K562 (cell line): ENCODE measurements around the gene NIPSNAP3A. TPM values are rescaled to one million over a fixed set of nuclear protein-coding genes. Genes with fewer than 3 reads are reported as not detected.

Source experiments
- ATAC-seq: fragments of 200-7000 bp; cut with Tn5 transposase; 3 replicates; pipeline ENCODE4 v1.9.1; 2020; ENCODE audit warnings: moderate library complexity
- BruUV-seq: library from RNA; stranded (reverse); fragments of 400-500 nt; replicated peaks from 2 replicates; lab custom pipeline; 2021; lab: Mats Ljungman, UMichigan
- CTCF ChIA-PET: fragments of 300-600 bp; formaldehyde crosslinking; extraction: SDS; loops from one replicate; lab custom pipeline; 2021; ENCODE audit warnings: low intra/inter-chr PET ratio; lab: Yijun Ruan, JAX
- POLR2A ChIA-PET: fragments of 300-600, 350-650 bp; sonication (Branson Sonifier 250); formaldehyde crosslinking; extraction: SDS; loops from one replicate; lab custom pipeline; 2021; ENCODE audit warnings: antibody characterized with exemption, inconsistent platforms; lab: Yijun Ruan, JAX
- DNase-seq, 4 experiments: peaks; one replicate each; pipeline versions ENCODE4 v3.0.0 to v3.0.0-alpha.2; 2011 to 2018; ENCODE audit warnings: low spot score in 3 of 4, mixed read lengths in 3 of 4; ENCODE audit errors: extremely low read depth in 1 of 4
- FAIRE-seq: peaks from 2 replicates; lab custom pipeline; 2011; peaks lifted over from hg19 to GRCh38; lab: Jason Lieb, UNC
- H2AFZ ChIP-seq: 2 replicates; pipeline ENCODE4 v1.6.0; 2011; ENCODE audit warnings: low read depth, low read length, control low read depth, inconsistent platforms
- H3K27ac ChIP-seq: fragments of 200-600 bp; 3 replicates; pipeline ENCODE4 v1.8.0; 2011; ENCODE audit warnings: low read depth, mild to moderate bottlenecking, control low read depth, inconsistent platforms, low read length, moderate library complexity, mixed read lengths; ENCODE audit errors: extremely low read depth
- H3K27me3 ChIP-seq, 2 experiments: fragments of 300-600 bp in 1 of 2; 2 replicates in 1 of 2; 3 replicates in 1 of 2; pipeline versions ENCODE4 v1.6.0 to v1.8.0; 2011; ENCODE audit warnings: inconsistent platforms in 2 of 2, low read length in 2 of 2, mild to moderate bottlenecking in 1 of 2, mixed read lengths in 1 of 2, moderate library complexity in 1 of 2; ENCODE audit not compliant: control insufficient read depth in 2 of 2, insufficient read depth in 2 of 2
- H3K36me3 ChIP-seq: fragments of 300-600 bp; 3 replicates; pipeline ENCODE4 v1.8.0; 2011; ENCODE audit warnings: mild to moderate bottlenecking, low read length, inconsistent platforms; ENCODE audit not compliant: control insufficient read depth, insufficient read depth
- H3K4me1 ChIP-seq, 2 experiments: fragments of 200-600 bp in 1 of 2; replicated peaks in 1 of 2; 2 replicates in 1 of 2; 3 replicates in 1 of 2; pipeline versions ENCODE4 v1.5.1 to v1.8.0; 2011; ENCODE audit warnings: inconsistent platforms in 2 of 2, low read length in 2 of 2, mild to moderate bottlenecking in 1 of 2, mixed read lengths in 1 of 2, moderate library complexity in 1 of 2; ENCODE audit not compliant: control insufficient read depth in 2 of 2, insufficient read depth in 2 of 2
- H3K4me2 ChIP-seq: 2 replicates; pipeline ENCODE4 v1.6.1; 2011; ENCODE audit warnings: low read length, control low read depth, inconsistent platforms, mixed read lengths; ENCODE audit not compliant: insufficient read depth
- H3K4me3 ChIP-seq: fragments of 200-600 bp; sonication (generic), shearing (Covaris generic); 2 replicates; pipeline ENCODE4 v1.5.1; 2016; ENCODE audit warnings: control low read depth, inconsistent platforms
- H3K79me2 ChIP-seq: fragments of 200-600 bp; 3 replicates; pipeline ENCODE4 v1.8.0; 2011; ENCODE audit warnings: low read length, inconsistent platforms; ENCODE audit not compliant: control insufficient read depth, insufficient read depth
- H3K9ac ChIP-seq, 2 experiments: 2 replicates each; pipeline versions ENCODE4 v1.6.0 to v1.6.1; 2011; ENCODE audit warnings: low read depth in 2 of 2, low read length in 2 of 2, control low read depth in 1 of 2, inconsistent platforms in 1 of 2, mild to moderate bottlenecking in 1 of 2, mixed read lengths in 1 of 2; ENCODE audit not compliant: insufficient read depth in 1 of 2
- H3K9me1 ChIP-seq: one replicate; pipeline ENCODE4 v1.6.0; 2011; ENCODE audit warnings: inconsistent platforms, mild to moderate bottlenecking, low read length, moderate library complexity; ENCODE audit not compliant: control insufficient read depth, insufficient read depth
- H3K9me3 ChIP-seq: replicated peaks from 2 replicates; pipeline ENCODE4 v1.5.1; 2011; ENCODE audit warnings: low read depth, low read length, inconsistent platforms; ENCODE audit not compliant: control insufficient read depth, insufficient read depth
- H4K20me1 ChIP-seq: replicated peaks from 2 replicates; pipeline ENCODE4 v1.6.1; 2011; ENCODE audit warnings: low read length, inconsistent platforms, mixed read lengths; ENCODE audit not compliant: control insufficient read depth, insufficient read depth
- BACH1 ChIP-seq: fragments of 200-800 bp; sonication (Bioruptor generic); IDR thresholded peaks from 2 replicates; pipeline ENCODE4 v1.6.1; 2016; ENCODE audit warnings: missing genetic modification characterization, missing compliant biosample characterization
- CHD4 ChIP-seq: fragments of 200-600 bp; sonication (generic); IDR thresholded peaks from 3 replicates; pipeline ENCODE4 v1.6.1; 2012; ENCODE audit warnings: low read depth, mild to moderate bottlenecking, mixed read lengths, low read length, inconsistent platforms; ENCODE audit not compliant: insufficient read depth, insufficient replicate concordance, poor library complexity, severe bottlenecking
- MED1 ChIP-seq: sonication (generic); formaldehyde crosslinking; IDR thresholded peaks from 2 replicates; pipeline ENCODE4 v1.8.1; 2023; ENCODE audit warnings: missing genetic modification reagents, borderline replicate concordance
- NFIC ChIP-seq: fragments of 450-650 bp; IDR thresholded peaks from 2 replicates; pipeline ENCODE4 v1.6.1; 2017; ENCODE audit warnings: mild to moderate bottlenecking, inconsistent platforms
- OTX1 ChIP-seq: fragments of 450-650 bp; formaldehyde crosslinking; IDR thresholded peaks from 2 replicates; pipeline ENCODE4 v1.4.0; 2022; ENCODE audit warnings: mild to moderate bottlenecking
- ZBTB17 ChIP-seq: fragments of 450-650 bp; formaldehyde crosslinking; IDR thresholded peaks from 2 replicates; pipeline ENCODE4 v1.4.0; 2020; ENCODE audit warnings: mild to moderate bottlenecking
- ZFP1 ChIP-seq: fragments of 450-650 bp; formaldehyde crosslinking; IDR thresholded peaks from 2 replicates; pipeline ENCODE4 v1.4.0; 2020; ENCODE audit warnings: mild to moderate bottlenecking, mixed read lengths
- ZNF146 ChIP-seq: IDR thresholded peaks from one replicate; pipeline ENCODE4 v1.6.1; 2018; ENCODE audit warnings: missing compliant biosample characterization; ENCODE audit not compliant: unreplicated experiment
- ZNF23 ChIP-seq: fragments of 250-450 bp; sonication (Bioruptor Pico); IDR thresholded peaks from 2 replicates; pipeline ENCODE4 v1.4.0; 2020; ENCODE audit warnings: mild to moderate bottlenecking
- ZNF561 ChIP-seq: fragments of 450-650 bp; formaldehyde crosslinking; conservative IDR thresholded peaks from 2 replicates; pipeline ENCODE4 v1.4.0; 2020; ENCODE audit warnings: mild to moderate bottlenecking, moderate library complexity
- ZSCAN29 ChIP-seq: fragments of 450-650 bp; IDR thresholded peaks from 2 replicates; pipeline ENCODE4 v1.6.1; 2017
- WGBS: fragments of 100-300 bp; shearing (Covaris generic); methylation state at CpG from one replicate; pipeline ENCODE4 v1.1.6; 2016; ENCODE audit warnings: low coverage, mixed read lengths; ENCODE audit not compliant: insufficient coverage; ENCODE audit errors: missing lambda C conversion rate; 5-methylcytosine and 5-hydroxymethylcytosine counted together
- in situ Hi-C: fragments of 300-500 bp; cut with MboI; formaldehyde crosslinking; loops from 4 replicates; pipeline ENCODE4 v1.15.0; 2018; ENCODE audit warnings: inconsistent platforms, mixed read lengths
- intact Hi-C: fragments of 100-400 bp; cut with micrococcal nuclease; formaldehyde crosslinking; loops from 2 replicates; pipeline ENCODE4 v1.14.2; 2022
- polyA plus RNA-seq, 8 experiments: library from polyadenylated mRNA; depleted of rRNA in 4 of 8; stranded (reverse) in 5 of 8; unstranded in 3 of 8; fragments of >200 nt; fragmentation: Nextera tagmentation in 2 of 8; fragmentation: Illumina TruSeq in 1 of 8; extraction: Ambion mirVana in 2 of 8; extraction: Trizol in 1 of 8; gene quantifications; 2 replicates each; pipeline versions ENCODE4 v1.2.1 to v1.2.3, GENCODE V29; 2011 to 2014; ENCODE audit warnings: inconsistent platforms in 1 of 8, missing spikeins in 1 of 8
- total RNA-seq, 7 experiments: library from RNA; depleted of rRNA in 6 of 7; stranded (reverse); fragments of >200 nt in 6 of 7; fragmentation: Illumina TruSeq in 2 of 7; extraction: Trizol in 2 of 7; gene quantifications; 2 replicates each; pipeline versions ENCODE4 v1.2.1 to v1.2.3, GENCODE V29; 2011 to 2021; ENCODE audit warnings: low replicate concordance in 1 of 7
- TF ChIP-seq, protein P1 (sequence below): fragments of 450-650 bp; formaldehyde crosslinking; IDR thresholded peaks from 2 replicates; pipeline ENCODE4 v1.4.0; 2020; ENCODE audit warnings: mild to moderate bottlenecking, mixed read lengths
- TF ChIP-seq, protein P2 (sequence below), 2 experiments: fragments of 450-650 bp; IDR thresholded peaks; 2 replicates each; pipeline ENCODE4 v1.6.1; 2016
- TF ChIP-seq, protein P3 (sequence below): fragments of 450-650 bp; IDR thresholded peaks from 2 replicates; pipeline ENCODE4 v1.6.1; 2017; ENCODE audit warnings: antibody characterized with exemption, mild to moderate bottlenecking
- TF ChIP-seq, protein P4 (sequence below): sonication (generic); formaldehyde crosslinking; IDR thresholded peaks from 2 replicates; pipeline ENCODE4 v1.8.1; 2022; ENCODE audit warnings: missing genetic modification reagents

Gene NIPSNAP3A
- total and polyA plus RNA-seq, 9 of the 15 experiments (the other 6 are each of a cell fraction or from before 2014, with no cell fraction given) = 25.3 to 132 (median 40.5) TPM

DNA sequence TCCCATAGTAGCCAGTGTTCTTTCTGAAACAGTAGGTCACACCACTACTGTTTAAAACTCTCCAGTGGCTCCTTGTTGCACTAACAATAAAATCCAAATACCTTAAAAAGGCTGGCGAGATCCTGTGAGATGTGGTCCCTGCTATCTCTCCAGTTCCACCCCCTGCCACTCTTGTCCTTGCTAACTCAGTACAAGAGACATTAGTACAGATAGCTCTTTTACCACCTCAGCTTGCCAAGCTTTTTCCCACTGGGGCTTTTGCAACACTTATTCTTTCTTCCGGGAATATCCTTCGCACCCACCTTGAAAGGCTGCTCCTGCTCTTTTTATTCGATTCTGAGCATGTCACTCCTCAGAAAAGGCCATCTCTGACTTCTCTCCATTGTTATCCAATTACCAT, 31.3 kb downstream of the NIPSNAP3A start:
- no peak overlapping the region for H3K4me2 ChIP-seq
- H3K27ac ChIP-seq = no peak overlapping the region
- no TSS peak for BruUV-seq
- DNase-seq = no peak
- no peaks in the 10 kb centered on the region for H3K9me3 ChIP-seq
- intact Hi-C loops = no loop called here
- no peak for FAIRE-seq
- H3K27me3 ChIP-seq = no peaks in the 10 kb centered on the region
- no peak overlapping the region for H2AFZ ChIP-seq
- ATAC-seq = no peak
- in situ Hi-C loops = no loop called here
- 45% methylated on average over 4 of the region's 4 CpGs for WGBS
- peaks cover 3 to 22% of the 10 kb centered on the region in 2 experiments for H3K4me1 ChIP-seq
- no peak overlapping the region for H3K4me3 ChIP-seq
- ChIA-PET CTCF (no interaction called here), POLR2A (no interaction called here)
- H3K36me3 ChIP-seq = no peaks in the 10 kb centered on the region; the same call in 2 of the 3 replicates
- no peak overlapping the region for H3K9ac ChIP-seq
- no peaks in the 10 kb centered on the region for H3K9me1 ChIP-seq
- H3K79me2 ChIP-seq = no peaks in the 10 kb centered on the region
- H4K20me1 ChIP-seq = no peaks in the 10 kb centered on the region
- TF ChIP-seq CHD4 (no peak), NFIC (no peak), ZNF561 (CRISPR knock-in tag) (no peak), ZBTB17 (no peak), ZFP1 (CRISPR knock-in tag) (no peak), ZNF23 (CRISPR knock-in tag) (no peak), MED1 (CRISPR knock-in tag) (no peak), ZSCAN29 (no peak), OTX1 (CRISPR knock-in tag) (no peak), BACH1 (tag) (no peak), ZNF146 (CRISPR knock-in tag) (no peak)
- TF ChIP-seq, protein P1, sequence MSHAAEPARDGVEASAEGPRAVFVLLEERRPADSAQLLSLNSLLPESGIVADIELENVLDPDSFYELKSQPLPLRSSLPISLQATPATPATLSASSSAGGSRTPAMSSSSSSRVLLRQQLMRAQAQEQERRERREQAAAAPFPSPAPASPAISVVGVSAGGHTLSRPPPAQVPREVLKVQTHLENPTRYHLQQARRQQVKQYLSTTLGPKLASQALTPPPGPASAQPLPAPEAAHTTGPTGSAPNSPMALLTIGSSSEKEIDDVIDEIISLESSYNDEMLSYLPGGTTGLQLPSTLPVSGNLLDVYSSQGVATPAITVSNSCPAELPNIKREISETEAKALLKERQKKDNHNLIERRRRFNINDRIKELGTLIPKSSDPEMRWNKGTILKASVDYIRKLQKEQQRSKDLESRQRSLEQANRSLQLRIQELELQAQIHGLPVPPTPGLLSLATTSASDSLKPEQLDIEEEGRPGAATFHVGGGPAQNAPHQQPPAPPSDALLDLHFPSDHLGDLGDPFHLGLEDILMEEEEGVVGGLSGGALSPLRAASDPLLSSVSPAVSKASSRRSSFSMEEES (CRISPR knock-in tag) = no peak
- TF ChIP-seq, protein P2, sequence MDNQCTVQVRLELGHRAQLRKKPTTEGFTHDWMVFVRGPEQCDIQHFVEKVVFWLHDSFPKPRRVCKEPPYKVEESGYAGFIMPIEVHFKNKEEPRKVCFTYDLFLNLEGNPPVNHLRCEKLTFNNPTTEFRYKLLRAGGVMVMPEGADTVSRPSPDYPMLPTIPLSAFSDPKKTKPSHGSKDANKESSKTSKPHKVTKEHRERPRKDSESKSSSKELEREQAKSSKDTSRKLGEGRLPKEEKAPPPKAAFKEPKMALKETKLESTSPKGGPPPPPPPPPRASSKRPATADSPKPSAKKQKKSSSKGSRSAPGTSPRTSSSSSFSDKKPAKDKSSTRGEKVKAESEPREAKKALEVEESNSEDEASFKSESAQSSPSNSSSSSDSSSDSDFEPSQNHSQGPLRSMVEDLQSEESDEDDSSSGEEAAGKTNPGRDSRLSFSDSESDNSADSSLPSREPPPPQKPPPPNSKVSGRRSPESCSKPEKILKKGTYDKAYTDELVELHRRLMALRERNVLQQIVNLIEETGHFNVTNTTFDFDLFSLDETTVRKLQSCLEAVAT (IDR thresholded peaks at IDR 0.05) = no peak
- TF ChIP-seq, protein P3, sequence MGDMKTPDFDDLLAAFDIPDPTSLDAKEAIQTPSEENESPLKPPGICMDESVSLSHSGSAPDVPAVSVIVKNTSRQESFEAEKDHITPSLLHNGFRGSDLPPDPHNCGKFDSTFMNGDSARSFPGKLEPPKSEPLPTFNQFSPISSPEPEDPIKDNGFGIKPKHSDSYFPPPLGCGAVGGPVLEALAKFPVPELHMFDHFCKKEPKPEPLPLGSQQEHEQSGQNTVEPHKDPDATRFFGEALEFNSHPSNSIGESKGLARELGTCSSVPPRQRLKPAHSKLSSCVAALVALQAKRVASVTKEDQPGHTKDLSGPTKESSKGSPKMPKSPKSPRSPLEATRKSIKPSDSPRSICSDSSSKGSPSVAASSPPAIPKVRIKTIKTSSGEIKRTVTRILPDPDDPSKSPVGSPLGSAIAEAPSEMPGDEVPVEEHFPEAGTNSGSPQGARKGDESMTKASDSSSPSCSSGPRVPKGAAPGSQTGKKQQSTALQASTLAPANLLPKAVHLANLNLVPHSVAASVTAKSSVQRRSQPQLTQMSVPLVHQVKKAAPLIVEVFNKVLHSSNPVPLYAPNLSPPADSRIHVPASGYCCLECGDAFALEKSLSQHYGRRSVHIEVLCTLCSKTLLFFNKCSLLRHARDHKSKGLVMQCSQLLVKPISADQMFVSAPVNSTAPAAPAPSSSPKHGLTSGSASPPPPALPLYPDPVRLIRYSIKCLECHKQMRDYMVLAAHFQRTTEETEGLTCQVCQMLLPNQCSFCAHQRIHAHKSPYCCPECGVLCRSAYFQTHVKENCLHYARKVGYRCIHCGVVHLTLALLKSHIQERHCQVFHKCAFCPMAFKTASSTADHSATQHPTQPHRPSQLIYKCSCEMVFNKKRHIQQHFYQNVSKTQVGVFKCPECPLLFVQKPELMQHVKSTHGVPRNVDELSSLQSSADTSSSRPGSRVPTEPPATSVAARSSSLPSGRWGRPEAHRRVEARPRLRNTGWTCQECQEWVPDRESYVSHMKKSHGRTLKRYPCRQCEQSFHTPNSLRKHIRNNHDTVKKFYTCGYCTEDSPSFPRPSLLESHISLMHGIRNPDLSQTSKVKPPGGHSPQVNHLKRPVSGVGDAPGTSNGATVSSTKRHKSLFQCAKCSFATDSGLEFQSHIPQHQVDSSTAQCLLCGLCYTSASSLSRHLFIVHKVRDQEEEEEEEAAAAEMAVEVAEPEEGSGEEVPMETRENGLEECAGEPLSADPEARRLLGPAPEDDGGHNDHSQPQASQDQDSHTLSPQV = no peak
- TF ChIP-seq, protein P4, sequence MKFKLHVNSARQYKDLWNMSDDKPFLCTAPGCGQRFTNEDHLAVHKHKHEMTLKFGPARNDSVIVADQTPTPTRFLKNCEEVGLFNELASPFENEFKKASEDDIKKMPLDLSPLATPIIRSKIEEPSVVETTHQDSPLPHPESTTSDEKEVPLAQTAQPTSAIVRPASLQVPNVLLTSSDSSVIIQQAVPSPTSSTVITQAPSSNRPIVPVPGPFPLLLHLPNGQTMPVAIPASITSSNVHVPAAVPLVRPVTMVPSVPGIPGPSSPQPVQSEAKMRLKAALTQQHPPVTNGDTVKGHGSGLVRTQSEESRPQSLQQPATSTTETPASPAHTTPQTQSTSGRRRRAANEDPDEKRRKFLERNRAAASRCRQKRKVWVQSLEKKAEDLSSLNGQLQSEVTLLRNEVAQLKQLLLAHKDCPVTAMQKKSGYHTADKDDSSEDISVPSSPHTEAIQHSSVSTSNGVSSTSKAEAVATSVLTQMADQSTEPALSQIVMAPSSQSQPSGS = no peak
